Peyer's patch (tissue), 4 donors: ENCODE measurements around the gene CCDC28B. TPM values are rescaled to one million over a fixed set of nuclear protein-coding genes. Genes with fewer than 3 reads are reported as not detected.
A peak's percentile ranks its signal among the peaks of the same experiment; 100 is the strongest.
"Not testable (repeated sequence)": the region's sequence is repeated elsewhere in the genome, so short reads cannot be mapped to it uniquely, and the experiment has no call there.

ENCODE experiments used
- DNase-seq, 3 donors: peaks; one replicate each; pipeline ENCODE4 v3.0.0-alpha.2; 2017 to 2019
- H3K27ac ChIP-seq, 4 donors: fragments of 200-600 bp; sonication (generic); one replicate each; pipeline ENCODE4 v1.5.1; 2016 to 2019
- H3K27me3 ChIP-seq, 2 donors: fragments of 200-600 bp; sonication (generic); one replicate each; pipeline ENCODE4 v1.5.1; 2019
- H3K36me3 ChIP-seq, 3 donors: fragments of 200-600 bp; sonication (generic); one replicate each; pipeline ENCODE4 v1.5.1; 2016 to 2019
- H3K4me1 ChIP-seq, 4 donors: fragments of 200-600 bp; sonication (generic); one replicate each; pipeline ENCODE4 v1.5.1; 2016 to 2019
- H3K4me3 ChIP-seq, 4 donors: fragments of 200-600 bp; sonication (generic); 1 replicate in 3 of 4; 2 replicates in 1 of 4; pipeline ENCODE4 v1.5.1; 2016 to 2019; ENCODE audit warnings: mild to moderate bottlenecking in 1 of 4
- H3K9me3 ChIP-seq, 4 donors: fragments of 200-600 bp; sonication (generic); one replicate each; pipeline ENCODE4 v1.5.1; 2016 to 2019; ENCODE audit warnings: mild to moderate bottlenecking in 1 of 4
- CTCF ChIP-seq, 6 experiments: fragments of 450-650 bp in 4 of 6; fragments of 200-600 bp in 2 of 6; sonication (generic) in 1 of 6; IDR thresholded peaks; one replicate each; pipeline ENCODE4 v1.5.1; 2017 to 2019; ENCODE audit warnings: antibody characterized with exemption in 6 of 6, mild to moderate bottlenecking in 3 of 6, moderate library complexity in 1 of 6
- POLR2A ChIP-seq, 2 donors: fragments of 450-650 bp; IDR thresholded peaks; one replicate each; pipeline ENCODE4 v1.5.1; 2017; ENCODE audit warnings: antibody characterized with exemption in 2 of 2, mild to moderate bottlenecking in 2 of 2, moderate library complexity in 2 of 2
- total RNA-seq, 4 donors: library from RNA; depleted of rRNA; stranded (reverse); fragments of >200 nt; gene quantifications; one replicate each; pipeline ENCODE4 v1.1.0, GENCODE V29; 2016

The CCDC28B gene
- 1 to 10 TPM in 2 of 4 donors, not detected in 2; 1.1 to 2.4 TPM for total RNA-seq

DNA sequence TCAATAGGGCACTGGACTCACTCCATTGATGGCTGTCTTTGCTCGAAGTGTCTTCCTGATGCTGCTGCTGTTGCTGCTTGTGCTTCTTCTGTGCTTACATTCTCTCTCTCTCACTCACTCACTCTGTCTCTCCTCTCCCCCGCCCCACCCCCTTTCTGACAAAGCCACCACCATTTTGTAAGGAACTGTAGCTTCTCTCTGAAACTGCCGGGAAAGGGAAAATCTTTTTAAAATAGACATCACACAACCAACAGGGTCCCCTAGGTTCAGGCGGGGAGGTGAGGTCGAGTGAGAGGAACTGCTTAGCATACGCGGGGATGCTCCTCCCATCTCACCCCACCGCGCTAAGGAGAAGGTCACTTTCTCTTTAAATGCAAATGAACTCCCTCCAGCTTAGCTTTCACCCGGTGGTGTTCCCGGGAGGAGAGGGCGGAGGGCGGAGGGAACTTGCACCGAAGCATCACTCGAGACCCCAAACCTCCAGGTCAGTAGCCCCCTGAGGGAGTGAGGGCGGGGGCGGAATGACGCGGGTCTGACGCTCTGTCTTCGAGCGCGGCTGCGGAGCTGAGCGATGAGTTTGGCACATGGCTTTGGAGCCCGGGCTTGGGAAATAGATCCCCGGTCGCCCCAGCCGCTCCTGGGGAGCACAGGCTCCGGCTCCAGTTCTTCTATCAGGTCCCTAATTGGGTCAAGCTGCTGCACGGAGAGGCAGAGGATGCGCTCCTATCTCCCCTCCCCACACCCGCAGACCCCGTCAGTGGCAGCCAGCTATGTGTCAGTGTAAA, at the start of gene CCDC28B:
CCDC28B (plus strand) TSS at position 370 of the 785 bp plus-strand sequence. CDS start 1,341 bp downstream, outside the sequence.
- no peak for TF ChIP-seq CTCF (IDR thresholded peaks at IDR 0.05)
- no peak for TF ChIP-seq POLR2A (IDR thresholded peaks at IDR 0.05)
- H3K9me3 ChIP-seq, result no peaks in the 10 kb centered on the region

GRCh38 chr1:32150847-32151246, 49.5 kb upstream of the CCDC28B start:
- Histone ChIP-seq H3K9me3 (peaks cover 0 to 6% (median 0%) of the 10 kb centered on the region in 4 donors), H3K4me3 (no peak overlapping the region), H3K27ac (no peak overlapping the region), H3K27me3 (no peaks in the 10 kb centered on the region), H3K36me3 (peaks cover 0 to 18% (median 0%) of the 10 kb centered on the region in 3 donors), H3K4me1 (peaks cover 0 to 8% (median 0%) of the 10 kb centered on the region in 4 donors)
- no peak for DNase-seq
- TF ChIP-seq CTCF (IDR thresholded peaks at IDR 0.05) (no peak), POLR2A (IDR thresholded peaks at IDR 0.05) (no peak)

More for the DNA sequence above, at the start of gene CCDC28B:
- H3K4me3 ChIP-seq, result peak within 1 kb of the TSS; percentile 37 to 73 (median 62)
- peaks cover 0 to 29% (median 0%) of the 10 kb centered on the region in 3 donors for H3K36me3 ChIP-seq
- peak; percentile 63 to 74 (median 65) for DNase-seq
- H3K4me1 ChIP-seq, result peaks cover 0 to 32% (median 9%) of the 10 kb centered on the region in 4 donors
- no peaks in the 10 kb centered on the region for H3K27me3 ChIP-seq
- peak within 1 kb of the TSS; percentile 45 to 78 (median 74) for H3K27ac ChIP-seq

DNA sequence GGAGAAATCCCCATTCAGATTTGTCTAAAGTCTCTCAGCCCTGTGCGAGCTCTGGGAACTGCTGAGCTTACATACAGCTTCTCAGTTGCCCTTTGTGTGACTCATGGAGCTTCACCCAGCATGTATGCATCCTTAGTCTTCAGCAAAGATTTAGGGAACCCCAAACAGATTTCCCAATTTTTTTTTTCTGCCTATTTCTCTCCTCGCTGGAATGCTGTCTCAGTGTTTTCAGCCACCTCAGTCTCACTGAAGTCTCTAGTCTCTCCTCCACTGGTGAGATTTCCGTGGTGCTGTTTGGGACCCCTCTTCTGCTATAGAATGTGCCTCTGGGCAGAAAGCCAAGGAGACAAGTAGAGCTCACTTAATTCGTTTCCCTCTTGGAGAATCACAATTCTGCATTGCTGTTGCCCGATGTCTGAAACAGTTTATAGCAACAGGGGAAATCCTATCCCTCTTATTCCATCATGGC, 49.0 kb upstream of the CCDC28B start:
- Histone ChIP-seq H3K36me3 (peaks cover 0 to 23% (median 0%) of the 10 kb centered on the region in 3 donors), H3K9me3 (peaks cover 0 to 6% (median 0%) of the 10 kb centered on the region in 4 donors), H3K27me3 (no peaks in the 10 kb centered on the region), H3K4me3 (no peak overlapping the region), H3K4me1 (peaks cover 0 to 8% (median 0%) of the 10 kb centered on the region in 4 donors), H3K27ac (no peak overlapping the region)
- DNase-seq, result no peak
- TF ChIP-seq CTCF (IDR thresholded peaks at IDR 0.05) (no peak), POLR2A (IDR thresholded peaks at IDR 0.05) (no peak)

GRCh38 chr1:32159189-32159588, 41.2 kb upstream of the CCDC28B start:
- no peak overlapping the region for H3K27ac ChIP-seq
- H3K36me3 ChIP-seq, result peaks cover 0 to 95% (median 0%) of the 10 kb centered on the region in 3 donors
- H3K27me3 ChIP-seq, result no peaks in the 10 kb centered on the region
- no peak for DNase-seq
- H3K4me3 ChIP-seq, result no peak overlapping the region
- TF ChIP-seq POLR2A (IDR thresholded peaks at IDR 0.05) (no peak), CTCF (IDR thresholded peaks at IDR 0.05) (no peak)
- H3K4me1 ChIP-seq, result no peaks in the 10 kb centered on the region
- H3K9me3 ChIP-seq, result no peaks in the 10 kb centered on the region

GRCh38 chr1:32163405-32163804, 37.0 kb upstream of the CCDC28B start:
- H3K9me3 ChIP-seq, result no peaks in the 10 kb centered on the region
- H3K36me3 ChIP-seq, result peaks cover 0 to 95% (median 0%) of the 10 kb centered on the region in 3 donors
- no peak for DNase-seq
- H3K4me1 ChIP-seq, result no peaks in the 10 kb centered on the region
- no peak for TF ChIP-seq POLR2A (IDR thresholded peaks at IDR 0.05)
- no peak for TF ChIP-seq CTCF (IDR thresholded peaks at IDR 0.05)
- no peak overlapping the region for H3K27ac ChIP-seq
- H3K27me3 ChIP-seq, result no peaks in the 10 kb centered on the region
- H3K4me3 ChIP-seq, result no peak overlapping the region

GRCh38 chr1:32165633-32166032, 34.8 kb upstream of the CCDC28B start:
- not testable (repeated sequence) for H3K9me3 ChIP-seq, DNase-seq, H3K27me3 ChIP-seq, H3K4me3 ChIP-seq, H3K4me1 ChIP-seq, H3K27ac ChIP-seq
- H3K36me3 ChIP-seq, result peaks cover 0 to 95% (median 0%) of the 10 kb centered on the region in 3 donors
